ENCODE measurements around the gene AIF1.

GRCh38 chr6:31659649-31660380 lies 44.8 kb downstream of the AIF1 start:
- TF ChIP-seq CTCF (IDR thresholded peaks at IDR 0.05 in 4 of 5, conservative IDR thresholded peaks at IDR 0.05 in 1 of 5) (no peak), POLR2A (IDR thresholded peaks at IDR 0.05) (no peak)

Data from gastrocnemius medialis (tissue), 4 donors.